Calu3 (cell line): ENCODE results near the gene KLF5. TPM values are rescaled to one million over a fixed set of nuclear protein-coding genes. Genes with fewer than 3 reads are reported as not detected.

Experiments
- BruUV-seq: library from RNA; stranded (reverse); fragments of 400-500 nt; replicated peaks from 2 replicates; lab custom pipeline; 2021; lab: Mats Ljungman, UMichigan
- CTCF ChIA-PET: fragments of 300-600 bp; sonication (Branson Sonifier 250); formaldehyde crosslinking; loops from one replicate; lab custom pipeline; 2022; ENCODE audit warnings: antibody characterized with exemption; lab: Charles Lee
- DNase-seq: peaks from one replicate; pipeline ENCODE4 v3.0.0; 2022
- H3K27ac Mint-ChIP-seq: one replicate; pipeline ENCODE4 v1.8.0; 2022; ENCODE audit warnings: mixed read lengths; ENCODE audit not compliant: unreplicated experiment
- H3K27me3 Mint-ChIP-seq: one replicate; pipeline ENCODE4 v1.8.0; 2022; ENCODE audit warnings: mixed read lengths; ENCODE audit not compliant: unreplicated experiment
- H3K36me3 Mint-ChIP-seq: one replicate; pipeline ENCODE4 v1.8.0; 2022; ENCODE audit warnings: mild to moderate bottlenecking, moderate library complexity, mixed read lengths; ENCODE audit not compliant: insufficient read depth, unreplicated experiment
- H3K4me1 Mint-ChIP-seq: one replicate; pipeline ENCODE4 v1.8.0; 2022; ENCODE audit warnings: mild to moderate bottlenecking, low read depth, mixed read lengths; ENCODE audit not compliant: unreplicated experiment
- H3K4me3 Mint-ChIP-seq: one replicate; pipeline ENCODE4 v1.8.0; 2022; ENCODE audit warnings: mild to moderate bottlenecking, low read depth, moderate library complexity, mixed read lengths; ENCODE audit not compliant: unreplicated experiment
- H3K9me3 Mint-ChIP-seq: one replicate; pipeline ENCODE4 v1.8.0; 2022; ENCODE audit warnings: low read depth, mixed read lengths; ENCODE audit not compliant: unreplicated experiment
- intact Hi-C: fragments of 100-400 bp; cut with micrococcal nuclease; formaldehyde crosslinking; loops from one replicate; pipeline ENCODE4 v1.10.0; 2022; ENCODE audit not compliant: unreplicated experiment
- total RNA-seq: library from RNA; stranded (reverse); gene quantifications from 2 replicates; pipeline ENCODE4 v1.2.3, GENCODE V29; 2022
- TF ChIP-seq, protein P1 (sequence below): fragments of 200-600 bp; IDR thresholded peaks from one replicate; pipeline ENCODE4 v1.8.0; 2022; ENCODE audit warnings: antibody characterized with exemption; ENCODE audit not compliant: unreplicated experiment

KLF5 gene
- total RNA-seq, 1 experiment from 2014 or later, result 121 TPM

DNA sequence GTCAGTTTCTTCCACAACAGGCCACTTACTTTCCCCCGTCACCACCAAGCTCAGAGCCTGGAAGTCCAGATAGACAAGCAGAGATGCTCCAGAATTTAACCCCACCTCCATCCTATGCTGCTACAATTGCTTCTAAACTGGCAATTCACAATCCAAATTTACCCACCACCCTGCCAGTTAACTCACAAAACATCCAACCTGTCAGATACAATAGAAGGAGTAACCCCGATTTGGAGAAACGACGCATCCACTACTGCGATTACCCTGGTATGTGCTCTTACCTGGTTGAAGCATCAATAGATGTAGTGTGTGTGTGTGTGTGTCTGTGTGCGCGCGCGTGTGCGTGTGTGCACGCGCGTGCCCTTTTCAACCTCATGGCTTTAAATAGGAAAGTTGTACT lies 3.7 kb downstream of the KLF5 start:
- H3K27ac Mint-ChIP-seq, result peak overlapping the region; percentile 95
- CTCF ChIA-PET, result no interaction called here

DNA sequence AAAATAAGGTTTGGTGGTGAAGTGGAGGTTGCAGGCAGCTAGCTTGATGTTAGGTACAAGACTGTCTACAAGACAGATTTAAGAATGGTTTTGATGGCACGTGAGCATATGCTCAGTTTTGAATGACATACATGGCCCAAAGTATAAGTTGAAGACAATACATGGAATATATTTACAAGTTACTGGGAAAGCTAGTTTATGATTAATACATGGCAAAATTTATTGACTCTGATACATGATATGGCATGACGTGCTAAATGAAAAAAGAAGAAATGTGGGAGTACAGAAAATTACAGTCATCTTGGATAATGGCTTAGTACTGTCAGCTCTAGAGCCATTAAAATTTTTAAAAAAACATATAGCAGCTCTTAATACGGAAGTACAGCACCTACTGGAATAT lies 4.4 kb downstream of the KLF5 start:
- intact Hi-C loops, result loop anchor here (5.0 to 10.0 kb wide), 2 partner anchors 226 to 642 kb away; no protein-coding TSS in a partner anchor
- DNase-seq, result no peak
- Mint-ChIP-seq H3K4me1 (no peaks in the 10 kb centered on the region), H3K27ac (peak overlapping the region; percentile 95), H3K9me3 (no peaks in the 10 kb centered on the region), H3K4me3 (peak overlapping the region; percentile 87), H3K36me3 (peaks cover 85% of the 10 kb centered on the region), H3K27me3 (no peaks in the 10 kb centered on the region)
- CTCF ChIA-PET, result no interaction called here
- TF ChIP-seq, protein P1, sequence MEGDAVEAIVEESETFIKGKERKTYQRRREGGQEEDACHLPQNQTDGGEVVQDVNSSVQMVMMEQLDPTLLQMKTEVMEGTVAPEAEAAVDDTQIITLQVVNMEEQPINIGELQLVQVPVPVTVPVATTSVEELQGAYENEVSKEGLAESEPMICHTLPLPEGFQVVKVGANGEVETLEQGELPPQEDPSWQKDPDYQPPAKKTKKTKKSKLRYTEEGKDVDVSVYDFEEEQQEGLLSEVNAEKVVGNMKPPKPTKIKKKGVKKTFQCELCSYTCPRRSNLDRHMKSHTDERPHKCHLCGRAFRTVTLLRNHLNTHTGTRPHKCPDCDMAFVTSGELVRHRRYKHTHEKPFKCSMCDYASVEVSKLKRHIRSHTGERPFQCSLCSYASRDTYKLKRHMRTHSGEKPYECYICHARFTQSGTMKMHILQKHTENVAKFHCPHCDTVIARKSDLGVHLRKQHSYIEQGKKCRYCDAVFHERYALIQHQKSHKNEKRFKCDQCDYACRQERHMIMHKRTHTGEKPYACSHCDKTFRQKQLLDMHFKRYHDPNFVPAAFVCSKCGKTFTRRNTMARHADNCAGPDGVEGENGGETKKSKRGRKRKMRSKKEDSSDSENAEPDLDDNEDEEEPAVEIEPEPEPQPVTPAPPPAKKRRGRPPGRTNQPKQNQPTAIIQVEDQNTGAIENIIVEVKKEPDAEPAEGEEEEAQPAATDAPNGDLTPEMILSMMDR, result no peak
- BruUV-seq, result no TSS peak

More for the DNA sequence above, 3.7 kb downstream of the KLF5 start:
- BruUV-seq, result no TSS peak
- DNase-seq, result no peak
- peaks cover 79% of the 10 kb centered on the region for H3K36me3 Mint-ChIP-seq
- TF ChIP-seq, protein P1, result no peak
- no peaks in the 10 kb centered on the region for H3K9me3 Mint-ChIP-seq
- peak overlapping the region; percentile 87 for H3K4me3 Mint-ChIP-seq
- H3K4me1 Mint-ChIP-seq, result no peaks in the 10 kb centered on the region
- no peaks in the 10 kb centered on the region for H3K27me3 Mint-ChIP-seq
- intact Hi-C loops, result loop anchor here (5.0 to 10.0 kb wide), 2 partner anchors 225 to 642 kb away; no protein-coding TSS in a partner anchor

DNA sequence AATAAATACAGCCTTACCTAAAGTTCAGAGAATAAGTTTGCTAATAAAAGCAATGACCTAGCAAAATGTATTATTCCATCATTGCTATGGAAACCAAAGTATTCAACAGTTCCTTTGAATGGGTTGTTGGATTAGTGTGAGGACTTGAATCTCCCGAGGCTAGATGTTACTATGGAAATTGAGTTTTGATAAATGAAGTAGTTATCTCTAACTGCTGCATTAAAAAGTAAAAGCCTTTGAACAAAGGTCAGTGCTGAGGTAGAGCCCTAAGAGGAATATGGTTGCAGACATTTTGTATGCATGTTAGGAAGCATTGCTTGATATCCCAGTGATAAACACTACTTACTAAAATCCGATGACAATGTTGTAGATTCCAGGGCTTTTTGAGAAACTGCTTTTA lies 6.2 kb downstream of the KLF5 start:
- Mint-ChIP-seq H3K4me3 (peak overlapping the region; percentile 87), H3K27ac (peak overlapping the region; percentile 61), H3K4me1 (no peaks in the 10 kb centered on the region), H3K36me3 (peaks cover 92% of the 10 kb centered on the region), H3K9me3 (no peaks in the 10 kb centered on the region), H3K27me3 (no peaks in the 10 kb centered on the region)
- no peak for DNase-seq
- intact Hi-C loops, result loop anchor here (10.0 kb wide), 1 partner anchor 640 kb away; no protein-coding TSS in a partner anchor
- TF ChIP-seq, protein P1, result no peak
- CTCF ChIA-PET, result no interaction called here
- no TSS peak for BruUV-seq

DNA sequence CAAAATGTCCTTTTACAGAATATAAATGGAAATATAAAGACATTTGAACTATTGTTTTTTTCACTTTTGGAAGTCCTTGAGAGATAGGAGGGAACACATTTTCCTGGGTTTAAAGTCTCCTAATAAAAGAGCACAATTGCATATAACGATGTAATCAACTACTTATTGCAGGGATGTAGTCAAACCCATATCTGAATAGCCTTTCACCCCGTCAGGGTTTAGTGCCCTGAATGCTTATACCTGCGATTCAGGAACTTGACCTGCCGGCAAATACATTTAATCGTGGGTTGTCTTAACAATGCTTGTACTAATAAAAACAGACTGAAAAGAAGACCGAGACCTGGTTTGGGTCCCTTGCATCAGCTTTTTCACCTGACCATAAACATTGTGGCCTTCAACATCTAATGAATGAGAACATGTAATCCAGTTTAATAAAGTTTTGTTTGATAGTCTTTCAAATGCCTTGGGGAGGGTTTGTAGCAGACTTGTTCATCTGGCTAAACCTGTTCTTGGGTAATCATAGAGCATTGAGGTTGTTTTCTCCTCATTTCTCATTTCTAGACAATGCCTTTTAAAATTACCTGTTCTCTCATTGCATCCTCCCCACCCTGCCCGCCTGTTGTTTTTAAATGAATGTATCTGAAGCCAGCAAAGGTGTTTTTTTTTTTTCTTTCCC lies 7.0 kb downstream of the KLF5 start:
- H3K4me1 Mint-ChIP-seq, result no peaks in the 10 kb centered on the region
- peaks cover 92% of the 10 kb centered on the region for H3K36me3 Mint-ChIP-seq
- TF ChIP-seq, protein P1, result no peak
- no peaks in the 10 kb centered on the region for H3K27me3 Mint-ChIP-seq
- no peak for DNase-seq
- intact Hi-C loops, result loop anchor here (10.0 kb wide), 1 partner anchor 639 kb away; no protein-coding TSS in a partner anchor
- peak overlapping the region; percentile 87 for H3K4me3 Mint-ChIP-seq
- H3K27ac Mint-ChIP-seq, result peak overlapping the region; percentile 23
- CTCF ChIA-PET, result no interaction called here
- no peaks in the 10 kb centered on the region for H3K9me3 Mint-ChIP-seq
- BruUV-seq, result no TSS peak
